ENCODE results near the gene PROCA1. TPM values are rescaled to one million over a fixed set of nuclear protein-coding genes. Genes with fewer than 3 reads are reported as not detected.

Gene PROCA1
- total and polyA plus RNA-seq, 2 of the 13 experiments (the other 11 are each of a cell fraction or from before 2014, with no cell fraction given): 0.73 to 1.5 TPM

DNA sequence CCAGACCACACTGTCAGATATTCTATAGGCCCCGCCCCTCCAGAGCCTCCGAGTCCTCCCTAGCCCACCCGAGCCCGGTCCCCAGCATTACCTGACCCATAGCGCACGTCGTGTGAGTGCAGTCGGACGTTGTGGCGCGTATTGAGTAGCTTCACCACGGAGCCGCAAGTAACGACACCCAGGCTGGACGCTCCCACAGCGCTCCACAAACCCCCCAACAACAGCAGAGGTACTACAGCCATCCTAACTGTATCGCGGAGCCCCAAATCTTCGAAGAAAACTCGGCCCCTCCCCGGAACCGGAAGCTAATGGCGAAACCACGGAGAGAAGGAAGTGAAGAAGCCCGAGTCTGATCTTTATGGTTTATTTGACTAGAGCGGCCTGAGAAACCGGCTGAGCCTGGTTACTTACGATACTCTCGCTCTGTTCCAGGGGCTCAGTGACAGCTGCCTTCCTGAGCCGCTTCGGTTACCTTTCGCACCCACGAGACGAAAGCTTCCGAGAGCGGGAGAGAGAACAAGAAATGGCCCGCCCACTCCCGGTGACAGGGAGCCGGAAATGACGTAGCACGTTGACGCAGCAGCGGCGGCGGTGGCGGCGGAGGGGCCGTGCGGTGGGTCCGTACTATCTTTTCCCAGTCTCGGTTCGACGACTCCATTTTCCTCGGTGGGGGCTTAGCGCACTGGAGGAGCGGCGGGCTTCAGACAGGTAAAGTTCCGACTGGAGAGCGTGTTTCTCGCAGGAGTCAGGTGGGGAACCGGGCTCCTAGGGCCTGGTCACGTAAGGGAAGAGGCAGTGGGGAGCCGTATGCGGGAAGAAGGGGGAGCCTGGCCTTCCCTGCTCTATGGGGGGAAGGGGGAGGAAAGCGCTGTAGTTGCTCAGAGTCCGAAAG lies 49.8 kb downstream of the PROCA1 start, which contains the start of the genes SDF2 and SUPT6H (continued):
- TF ChIP-seq, protein P1, sequence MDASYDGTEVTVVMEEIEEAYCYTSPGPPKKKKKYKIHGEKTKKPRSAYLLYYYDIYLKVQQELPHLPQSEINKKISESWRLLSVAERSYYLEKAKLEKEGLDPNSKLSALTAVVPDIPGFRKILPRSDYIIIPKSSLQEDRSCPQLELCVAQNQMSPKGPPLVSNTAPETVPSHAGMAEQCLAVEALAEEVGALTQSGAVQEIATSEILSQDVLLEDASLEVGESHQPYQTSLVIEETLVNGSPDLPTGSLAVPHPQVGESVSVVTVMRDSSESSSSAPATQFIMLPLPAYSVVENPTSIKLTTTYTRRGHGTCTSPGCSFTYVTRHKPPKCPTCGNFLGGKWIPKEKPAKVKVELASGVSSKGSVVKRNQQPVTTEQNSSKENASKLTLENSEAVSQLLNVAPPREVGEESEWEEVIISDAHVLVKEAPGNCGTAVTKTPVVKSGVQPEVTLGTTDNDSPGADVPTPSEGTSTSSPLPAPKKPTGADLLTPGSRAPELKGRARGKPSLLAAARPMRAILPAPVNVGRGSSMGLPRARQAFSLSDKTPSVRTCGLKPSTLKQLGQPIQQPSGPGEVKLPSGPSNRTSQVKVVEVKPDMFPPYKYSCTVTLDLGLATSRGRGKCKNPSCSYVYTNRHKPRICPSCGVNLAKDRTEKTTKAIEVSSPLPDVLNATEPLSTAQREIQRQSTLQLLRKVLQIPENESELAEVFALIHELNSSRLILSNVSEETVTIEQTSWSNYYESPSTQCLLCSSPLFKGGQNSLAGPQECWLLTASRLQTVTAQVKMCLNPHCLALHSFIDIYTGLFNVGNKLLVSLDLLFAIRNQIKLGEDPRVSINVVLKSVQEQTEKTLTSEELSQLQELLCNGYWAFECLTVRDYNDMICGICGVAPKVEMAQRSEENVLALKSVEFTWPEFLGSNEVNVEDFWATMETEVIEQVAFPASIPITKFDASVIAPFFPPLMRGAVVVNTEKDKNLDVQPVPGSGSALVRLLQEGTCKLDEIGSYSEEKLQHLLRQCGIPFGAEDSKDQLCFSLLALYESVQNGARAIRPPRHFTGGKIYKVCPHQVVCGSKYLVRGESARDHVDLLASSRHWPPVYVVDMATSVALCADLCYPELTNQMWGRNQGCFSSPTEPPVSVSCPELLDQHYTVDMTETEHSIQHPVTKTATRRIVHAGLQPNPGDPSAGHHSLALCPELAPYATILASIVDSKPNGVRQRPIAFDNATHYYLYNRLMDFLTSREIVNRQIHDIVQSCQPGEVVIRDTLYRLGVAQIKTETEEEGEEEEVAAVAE (CRISPR knock-in tag; IDR thresholded peaks at IDR 0.05; ENCODE audit: borderline replicate concordance): peak; percentile 56
- TF ChIP-seq ZNF737 (CRISPR knock-in tag; IDR thresholded peaks at IDR 0.05; ENCODE audit: borderline replicate concordance): peak; percentile 50; the same call in 1 of the 2 replicates
- TF ChIP-seq ZNF484 (CRISPR knock-in tag; IDR thresholded peaks at IDR 0.05; ENCODE audit: borderline replicate concordance, low read depth): no peak
- TF ChIP-seq ZNF205 (CRISPR knock-in tag; IDR thresholded peaks at IDR 0.05): peak; percentile 69; the same call in 1 of the 2 replicates
- no peak for TF ChIP-seq HNRNPH1 (optimal IDR thresholded peaks at IDR 0.05; ENCODE audit: low read depth, low read length)
- no peak for TF ChIP-seq SMYD3 (CRISPR knock-in tag; IDR thresholded peaks at IDR 0.05)
- TF ChIP-seq, protein P2, sequence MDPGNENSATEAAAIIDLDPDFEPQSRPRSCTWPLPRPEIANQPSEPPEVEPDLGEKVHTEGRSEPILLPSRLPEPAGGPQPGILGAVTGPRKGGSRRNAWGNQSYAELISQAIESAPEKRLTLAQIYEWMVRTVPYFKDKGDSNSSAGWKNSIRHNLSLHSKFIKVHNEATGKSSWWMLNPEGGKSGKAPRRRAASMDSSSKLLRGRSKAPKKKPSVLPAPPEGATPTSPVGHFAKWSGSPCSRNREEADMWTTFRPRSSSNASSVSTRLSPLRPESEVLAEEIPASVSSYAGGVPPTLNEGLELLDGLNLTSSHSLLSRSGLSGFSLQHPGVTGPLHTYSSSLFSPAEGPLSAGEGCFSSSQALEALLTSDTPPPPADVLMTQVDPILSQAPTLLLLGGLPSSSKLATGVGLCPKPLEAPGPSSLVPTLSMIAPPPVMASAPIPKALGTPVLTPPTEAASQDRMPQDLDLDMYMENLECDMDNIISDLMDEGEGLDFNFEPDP (CRISPR knock-in tag; conservative IDR thresholded peaks at IDR 0.05): no peak
- no peak for TF ChIP-seq SNRNP70 (IDR thresholded peaks at IDR 0.05; ENCODE audit: low read depth, low read length)
- peak; percentile 99 for TF ChIP-seq GABPB1 (CRISPR knock-in tag; IDR thresholded peaks at IDR 0.05)
- no peak for TF ChIP-seq SMARCE1 (IDR thresholded peaks at IDR 0.05; ENCODE audit: borderline replicate concordance)
- TF ChIP-seq, protein P3, sequence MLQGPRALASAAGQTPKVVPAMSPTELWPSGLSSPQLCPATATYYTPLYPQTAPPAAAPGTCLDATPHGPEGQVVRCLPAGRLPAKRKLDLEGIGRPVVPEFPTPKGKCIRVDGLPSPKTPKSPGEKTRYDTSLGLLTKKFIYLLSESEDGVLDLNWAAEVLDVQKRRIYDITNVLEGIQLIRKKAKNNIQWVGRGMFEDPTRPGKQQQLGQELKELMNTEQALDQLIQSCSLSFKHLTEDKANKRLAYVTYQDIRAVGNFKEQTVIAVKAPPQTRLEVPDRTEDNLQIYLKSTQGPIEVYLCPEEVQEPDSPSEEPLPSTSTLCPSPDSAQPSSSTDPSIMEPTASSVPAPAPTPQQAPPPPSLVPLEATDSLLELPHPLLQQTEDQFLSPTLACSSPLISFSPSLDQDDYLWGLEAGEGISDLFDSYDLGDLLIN (CRISPR knock-in tag; IDR thresholded peaks at IDR 0.05; ENCODE audit: borderline replicate concordance): no peak
- TF ChIP-seq ZNF260 (CRISPR knock-in tag; IDR thresholded peaks at IDR 0.05; ENCODE audit: borderline replicate concordance, low read depth): no peak
- TF ChIP-seq HCFC1 (IDR thresholded peaks at IDR 0.05; ENCODE audit: low read depth, low read length): peak; percentile 29
- TF ChIP-seq ZNF530 (CRISPR knock-in tag; IDR thresholded peaks at IDR 0.05; ENCODE audit: low read depth): no peak
- TF ChIP-seq, protein P4, sequence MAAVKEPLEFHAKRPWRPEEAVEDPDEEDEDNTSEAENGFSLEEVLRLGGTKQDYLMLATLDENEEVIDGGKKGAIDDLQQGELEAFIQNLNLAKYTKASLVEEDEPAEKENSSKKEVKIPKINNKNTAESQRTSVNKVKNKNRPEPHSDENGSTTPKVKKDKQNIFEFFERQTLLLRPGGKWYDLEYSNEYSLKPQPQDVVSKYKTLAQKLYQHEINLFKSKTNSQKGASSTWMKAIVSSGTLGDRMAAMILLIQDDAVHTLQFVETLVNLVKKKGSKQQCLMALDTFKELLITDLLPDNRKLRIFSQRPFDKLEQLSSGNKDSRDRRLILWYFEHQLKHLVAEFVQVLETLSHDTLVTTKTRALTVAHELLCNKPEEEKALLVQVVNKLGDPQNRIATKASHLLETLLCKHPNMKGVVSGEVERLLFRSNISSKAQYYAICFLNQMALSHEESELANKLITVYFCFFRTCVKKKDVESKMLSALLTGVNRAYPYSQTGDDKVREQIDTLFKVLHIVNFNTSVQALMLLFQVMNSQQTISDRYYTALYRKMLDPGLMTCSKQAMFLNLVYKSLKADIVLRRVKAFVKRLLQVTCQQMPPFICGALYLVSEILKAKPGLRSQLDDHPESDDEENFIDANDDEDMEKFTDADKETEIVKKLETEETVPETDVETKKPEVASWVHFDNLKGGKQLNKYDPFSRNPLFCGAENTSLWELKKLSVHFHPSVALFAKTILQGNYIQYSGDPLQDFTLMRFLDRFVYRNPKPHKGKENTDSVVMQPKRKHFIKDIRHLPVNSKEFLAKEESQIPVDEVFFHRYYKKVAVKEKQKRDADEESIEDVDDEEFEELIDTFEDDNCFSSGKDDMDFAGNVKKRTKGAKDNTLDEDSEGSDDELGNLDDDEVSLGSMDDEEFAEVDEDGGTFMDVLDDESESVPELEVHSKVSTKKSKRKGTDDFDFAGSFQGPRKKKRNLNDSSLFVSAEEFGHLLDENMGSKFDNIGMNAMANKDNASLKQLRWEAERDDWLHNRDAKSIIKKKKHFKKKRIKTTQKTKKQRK (IDR thresholded peaks at IDR 0.05; ENCODE audit: low read length): no peak
- TF ChIP-seq ZNF670 (CRISPR knock-in tag; IDR thresholded peaks at IDR 0.05; ENCODE audit: borderline replicate concordance): peak; percentile 82; the same call in 1 of the 2 replicates
- TF ChIP-seq ZNF430 (CRISPR knock-in tag; IDR thresholded peaks at IDR 0.05): 0 out of 2 replicates have a peak, but pooled peaks have one; percentile 42
- TF ChIP-seq SMC3 (IDR thresholded peaks at IDR 0.05; ENCODE audit: low read length): no peak

Measured in HepG2 (cell line).